Stimulated activated CD4-positive, alpha-beta T cell treated with anti-CD3 and anti-CD28 coated beads, Interleukin-4, amount 100 ng/mL, for 1 hour (primary cell): Measurements from ENCODE around the gene KLK8.
"Not testable (repeated sequence)": the region's sequence is repeated elsewhere in the genome, so short reads cannot be mapped to it uniquely, and the experiment has no call there.

Experiments used
- DNase-seq: peaks from one replicate; pipeline ENCODE4 v3.0.0-alpha.2; 2020

The KLK8 gene

GRCh38 chr19:51016798-51017683 lies 15.6 kb upstream of the KLK8 start:
- peak; percentile 73 for DNase-seq

GRCh38 chr19:51015691-51016267 lies 14.4 kb upstream of the KLK8 start:
- DNase-seq, result no peak

DNA sequence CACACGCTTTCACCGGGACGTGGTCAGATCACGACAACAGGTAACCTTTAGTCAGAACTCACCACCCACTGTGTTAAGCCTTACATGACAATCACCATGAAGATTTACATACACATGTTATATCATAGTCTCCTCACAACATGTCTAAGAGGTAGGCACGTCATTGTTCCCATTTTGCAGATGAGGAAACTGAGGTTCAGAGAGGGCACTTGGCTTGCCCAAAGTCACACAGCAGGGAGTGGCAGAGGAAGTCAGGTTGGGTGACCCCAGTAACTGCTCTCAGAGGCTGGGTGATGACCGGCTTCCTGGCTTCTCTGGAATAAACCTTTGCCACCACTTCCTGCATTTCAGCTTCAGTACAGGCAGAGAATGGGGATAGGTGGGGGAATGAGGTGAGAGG lies 12.8 kb upstream of the KLK8 start:
- DNase-seq, result no peak

DNA sequence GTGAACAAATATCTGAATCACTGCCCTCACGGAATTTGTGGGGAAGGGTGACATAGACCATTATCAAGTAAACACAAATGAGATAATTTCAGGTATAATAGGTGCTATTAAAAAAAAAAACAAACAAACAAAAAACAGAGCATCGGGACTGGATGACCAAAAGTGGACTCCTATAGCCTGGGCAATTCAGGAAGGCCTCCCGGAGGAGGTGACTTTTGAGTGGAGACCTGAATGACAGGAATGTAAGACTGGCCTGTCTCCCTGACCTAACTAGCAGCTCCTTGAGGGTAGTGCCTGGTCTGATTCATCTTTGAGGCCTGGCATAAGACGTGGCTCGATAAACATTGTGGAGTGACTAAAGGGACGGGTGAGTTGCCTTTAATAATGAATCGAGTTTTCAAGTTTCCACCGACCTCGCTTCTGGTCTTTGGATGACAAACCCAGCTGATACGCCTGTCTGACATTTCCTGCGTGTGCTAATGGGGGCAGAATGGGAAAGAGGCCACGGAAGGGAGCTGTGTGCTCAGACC lies 11.3 kb upstream of the KLK8 start:
- DNase-seq, result no peak

DNA sequence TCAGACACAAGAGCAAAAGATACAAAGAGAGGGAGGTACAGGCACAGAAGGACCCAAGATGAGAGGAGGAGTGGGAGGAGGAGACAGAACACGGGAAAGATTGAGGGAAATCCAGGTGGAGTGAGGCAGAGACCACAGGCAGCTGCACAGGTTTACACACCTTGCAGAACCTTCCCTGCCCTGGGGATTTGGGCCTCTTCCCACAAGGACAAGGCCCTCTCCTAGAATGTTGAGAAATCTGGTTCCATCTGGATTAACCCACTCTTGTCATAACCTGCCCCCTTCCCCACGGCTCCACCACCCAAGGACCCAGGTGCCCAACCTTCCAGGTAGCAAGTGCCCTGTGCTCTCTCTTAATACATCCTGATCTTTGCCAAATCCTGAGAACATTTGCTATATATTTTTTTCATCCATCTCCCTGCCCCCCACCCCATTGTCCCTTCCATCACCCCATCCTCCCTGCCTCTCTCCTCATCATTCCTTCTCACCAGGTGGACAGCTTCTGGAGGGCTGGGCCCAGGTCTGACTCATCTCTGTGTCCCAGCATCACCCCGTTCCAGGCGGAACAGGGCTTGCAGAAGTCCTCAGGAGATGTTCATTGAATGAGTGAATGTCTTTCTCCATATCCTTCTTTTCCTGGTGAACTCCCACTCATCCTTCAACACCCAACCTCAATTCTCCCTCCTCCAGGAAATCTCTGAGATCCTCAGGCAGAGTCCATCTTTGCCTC lies 8.8 kb upstream of the KLK8 start:
- DNase-seq, result no peak

GRCh38 chr19:51009061-51009891 lies 7.9 kb upstream of the KLK8 start:
- DNase-seq, result no peak

DNA sequence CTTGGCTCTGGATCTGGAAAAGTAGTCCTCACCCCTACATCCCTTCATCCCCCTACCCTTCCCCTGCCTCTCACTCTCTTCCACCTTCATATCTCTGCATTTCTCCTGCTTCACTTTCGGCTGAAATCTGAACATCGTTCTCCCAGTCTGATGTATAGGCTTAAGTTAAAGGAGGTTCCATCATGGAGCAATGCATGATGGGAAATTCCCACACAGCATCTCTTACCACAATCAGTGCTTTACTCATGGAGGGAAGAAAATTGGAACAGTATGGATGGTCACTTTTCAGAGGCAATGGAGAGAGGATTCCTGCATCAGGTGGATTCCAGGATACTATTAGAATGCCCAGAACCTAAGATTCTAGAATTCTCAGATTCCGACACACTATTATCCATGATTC lies 6.1 kb upstream of the KLK8 start:
- DNase-seq, result no peak

DNA sequence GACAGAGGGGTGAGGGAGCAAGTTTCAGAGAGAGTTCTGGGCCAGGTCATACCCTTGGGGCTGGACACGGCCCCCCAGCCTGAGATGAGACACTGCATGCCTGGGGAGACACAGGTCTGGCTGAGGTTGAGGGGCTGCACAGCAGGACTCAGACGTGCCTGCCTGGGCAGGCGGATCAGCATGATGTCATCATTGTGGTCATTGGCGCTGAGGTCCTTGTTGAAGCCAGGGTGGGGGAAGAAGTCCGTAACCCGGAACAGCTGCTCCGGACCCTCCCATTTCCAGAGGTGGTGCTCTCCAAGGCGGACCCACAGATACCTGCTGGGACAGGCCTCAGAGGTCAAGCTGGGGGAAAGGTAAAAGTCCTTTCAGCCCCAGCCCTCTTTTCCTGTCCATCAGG lies 5.0 kb upstream of the KLK8 start:
- no peak for DNase-seq

GRCh38 chr19:51005248-51005647 lies 3.8 kb upstream of the KLK8 start:
- no peak for DNase-seq

DNA sequence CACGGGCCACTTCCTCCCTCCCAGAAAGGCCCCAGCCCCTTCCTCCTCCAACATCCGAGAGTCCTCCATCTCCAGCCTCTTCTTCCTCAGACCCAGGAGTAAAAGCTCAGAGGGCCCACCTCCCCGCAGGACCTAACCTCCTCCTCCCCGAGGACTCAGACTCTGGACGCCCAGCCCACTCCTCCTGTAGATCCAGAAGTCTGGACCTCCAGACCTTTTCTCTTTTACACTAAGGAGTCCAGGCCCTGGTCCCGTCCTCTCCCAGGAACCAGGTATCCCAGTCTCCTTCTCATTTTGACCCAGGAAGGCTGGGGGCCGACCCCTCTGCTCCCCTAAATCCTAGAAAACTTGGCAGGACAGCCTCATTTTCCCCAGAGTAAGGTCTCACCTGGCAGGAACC lies 1.9 kb upstream of the KLK8 start:
- DNase-seq, result no peak

GRCh38 chr19:51002542-51003311 lies 1.3 kb upstream of the KLK8 start:
- DNase-seq, result no peak

DNA sequence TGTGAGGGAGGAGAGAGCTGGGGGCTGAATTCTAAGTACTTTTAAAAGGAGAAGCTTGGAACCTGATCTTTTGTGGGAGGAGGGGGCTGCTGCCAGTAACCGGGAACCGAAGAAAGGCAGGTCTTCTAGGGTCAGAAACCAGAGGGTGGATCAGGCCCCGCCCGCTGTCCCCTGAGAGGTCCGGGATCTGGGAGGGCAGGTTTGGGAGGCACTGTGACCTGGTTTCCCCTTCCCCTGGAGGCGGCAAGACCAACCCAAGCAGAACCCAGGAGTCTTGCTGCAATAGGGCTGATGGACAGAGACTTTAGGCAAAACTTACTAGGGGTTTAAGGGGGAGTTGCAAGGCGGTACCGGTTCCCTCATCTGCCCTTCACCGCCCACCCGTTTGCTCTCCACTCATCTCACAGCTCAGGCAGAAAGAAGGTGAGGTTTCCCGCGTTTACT lies 707 bp upstream of the KLK8 start:
- no peak for DNase-seq

- DNase-seq, result no peak
These were observed 423 bp downstream of the KLK8 start for GRCh38 chr19:51000981-51001380.

DNA sequence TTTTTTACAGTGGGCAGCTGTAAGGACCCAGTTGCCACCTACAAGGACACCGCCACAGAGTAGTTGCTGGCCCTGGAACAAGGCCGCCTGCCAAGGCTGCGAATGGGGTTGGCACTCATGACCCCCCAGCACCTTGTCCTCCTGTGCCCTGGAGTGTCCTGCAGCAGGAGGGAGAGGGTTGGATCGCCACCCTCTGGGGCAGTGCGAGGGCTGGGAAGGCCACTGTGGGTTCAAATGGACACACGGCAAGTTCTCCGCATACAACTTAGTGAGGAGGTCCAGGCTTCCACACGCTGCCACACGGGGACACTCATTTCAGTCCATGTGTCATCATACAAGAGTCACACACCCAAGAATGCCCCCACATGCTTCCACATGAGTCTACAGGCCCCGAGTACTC lies 978 bp downstream of the KLK8 start:
- no peak for DNase-seq

GRCh38 chr19:50998686-50999085 lies 2.7 kb downstream of the KLK8 start:
- DNase-seq, result no peak

DNA sequence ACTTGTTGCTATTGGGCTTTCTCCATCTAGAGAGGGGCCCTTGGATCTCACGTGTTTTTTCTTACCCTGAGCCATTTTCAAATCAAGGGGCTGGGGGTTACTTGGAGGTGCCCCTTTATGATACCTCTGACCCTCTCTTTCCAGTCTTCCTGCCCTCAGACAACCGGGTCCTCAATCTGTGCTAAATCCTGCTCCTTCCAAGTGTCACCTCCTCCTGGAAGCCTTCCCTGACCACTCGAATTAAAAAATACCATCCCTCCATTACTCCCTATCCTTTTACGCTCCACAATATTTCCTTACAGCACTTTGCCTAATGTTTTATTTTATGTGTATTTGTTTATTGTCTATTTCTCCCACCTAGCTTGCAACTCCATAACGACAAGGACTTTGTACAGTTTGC lies 3.3 kb downstream of the KLK8 start:
- no peak for DNase-seq

- DNase-seq, result no peak
These were observed 7.3 kb downstream of the KLK8 start for GRCh38 chr19:50994129-50994528.

GRCh38 chr19:50992666-50993035 lies 8.8 kb downstream of the KLK8 start:
- no peak for DNase-seq

- DNase-seq, result not testable (repeated sequence)
These were observed 17.0 kb downstream of the KLK8 start for GRCh38 chr19:50984416-50984815.

- no peak for DNase-seq
These were observed 17.6 kb downstream of the KLK8 start, which contains the start of gene KLK7 for GRCh38 chr19:50983625-50984292. Gene KLK7, minus strand, starts transcription at chr19:50983917. Its CDS starts 1,518 bp downstream, at chr19:50982399.

GRCh38 chr19:50982186-50982585 lies 19.2 kb downstream of the KLK8 start:
- no peak for DNase-seq
